Stimulated activated CD8-positive, alpha-beta memory T cell treated with anti-CD3 and anti-CD28 coated beads, Interleukin-7, amount 100 ng/mL, for 24 hours (primary cell): ENCODE measurements around the gene MPZL1.
"Not testable (repeated sequence)": the region's sequence is repeated elsewhere in the genome, so short reads cannot be mapped to it uniquely, and the experiment has no call there.

ENCODE experiments used
- DNase-seq: peaks from one replicate; pipeline ENCODE4 v3.0.0-alpha.2; 2020; ENCODE audit warnings: low read depth

The MPZL1 gene

DNA sequence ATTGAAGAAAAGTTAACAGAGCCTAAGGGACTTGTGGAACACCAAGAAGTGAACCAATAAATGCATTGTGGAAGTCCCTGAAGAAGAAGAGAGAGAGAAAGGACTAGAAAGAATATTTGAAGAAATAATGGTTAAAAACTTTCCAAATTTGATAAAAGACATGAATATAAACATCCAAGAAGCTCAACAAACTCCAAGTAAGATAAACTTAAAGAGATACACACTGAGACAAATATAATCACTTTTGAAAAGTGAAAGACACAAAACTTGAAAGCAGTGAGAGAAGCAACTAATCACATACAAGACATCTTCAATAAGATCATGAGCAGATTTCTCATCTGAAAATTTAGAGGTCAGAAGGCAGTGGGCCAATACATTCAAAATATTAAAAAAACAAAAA lies 91.2 kb downstream of the MPZL1 start:
- DNase-seq, result no peak

GRCh38 chr1:167815650-167816049 lies 93.9 kb downstream of the MPZL1 start:
- no peak for DNase-seq

- DNase-seq, result no peak
Measured at GRCh38 chr1:167819849-167820683, 98.3 kb downstream of the MPZL1 start.

DNA sequence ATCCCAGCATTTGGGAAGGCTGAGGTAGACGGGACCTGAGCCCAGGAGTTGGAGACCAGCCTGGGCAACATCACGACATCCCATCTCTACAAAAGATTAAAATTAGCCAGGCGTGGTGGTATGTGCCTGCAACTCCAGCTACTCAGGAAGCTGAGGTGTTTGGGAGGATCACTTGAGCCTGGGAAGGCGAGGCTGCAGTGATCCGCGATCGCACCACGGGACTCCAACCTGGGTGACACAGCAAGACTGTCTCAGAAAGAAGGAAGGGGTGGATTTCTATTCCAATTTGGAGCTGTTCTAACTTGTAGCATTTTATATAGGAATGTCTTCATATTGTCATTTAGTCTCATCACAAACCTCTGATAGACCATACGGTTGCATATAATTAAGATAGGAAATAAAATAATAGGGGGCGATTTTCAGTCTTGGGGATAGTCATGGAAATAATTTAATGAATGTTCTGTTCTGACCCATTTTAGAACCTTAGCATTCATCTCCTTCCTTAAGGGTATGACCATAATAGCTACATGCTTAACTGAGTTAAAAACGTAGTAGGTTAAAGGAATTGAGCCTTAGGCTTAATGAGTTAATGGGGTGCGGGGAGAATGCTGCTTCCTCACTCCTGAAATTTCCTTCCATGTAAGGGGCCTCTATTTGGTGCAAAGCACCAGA lies 99.0 kb downstream of the MPZL1 start:
- no peak for DNase-seq

DNA sequence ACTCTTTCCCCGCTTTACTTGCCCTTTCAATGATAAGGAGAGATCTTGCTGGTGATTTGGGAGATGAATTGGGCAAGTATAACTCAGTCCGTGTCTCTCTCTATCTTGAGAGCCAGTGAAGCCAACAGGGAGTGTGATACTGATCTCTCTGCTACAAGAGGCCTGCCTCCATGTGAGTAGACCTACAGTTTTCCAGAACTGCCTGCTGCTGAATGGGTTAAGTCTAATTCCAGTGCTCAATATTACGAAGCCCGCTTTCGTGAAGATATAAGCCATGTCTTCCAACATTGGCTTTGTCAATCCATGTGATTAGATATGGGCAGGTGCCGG lies 99.5 kb downstream of the MPZL1 start:
- DNase-seq, result no peak

- no peak for DNase-seq
Measured at GRCh38 chr1:167821969-167822685, 100.3 kb downstream of the MPZL1 start.

DNA sequence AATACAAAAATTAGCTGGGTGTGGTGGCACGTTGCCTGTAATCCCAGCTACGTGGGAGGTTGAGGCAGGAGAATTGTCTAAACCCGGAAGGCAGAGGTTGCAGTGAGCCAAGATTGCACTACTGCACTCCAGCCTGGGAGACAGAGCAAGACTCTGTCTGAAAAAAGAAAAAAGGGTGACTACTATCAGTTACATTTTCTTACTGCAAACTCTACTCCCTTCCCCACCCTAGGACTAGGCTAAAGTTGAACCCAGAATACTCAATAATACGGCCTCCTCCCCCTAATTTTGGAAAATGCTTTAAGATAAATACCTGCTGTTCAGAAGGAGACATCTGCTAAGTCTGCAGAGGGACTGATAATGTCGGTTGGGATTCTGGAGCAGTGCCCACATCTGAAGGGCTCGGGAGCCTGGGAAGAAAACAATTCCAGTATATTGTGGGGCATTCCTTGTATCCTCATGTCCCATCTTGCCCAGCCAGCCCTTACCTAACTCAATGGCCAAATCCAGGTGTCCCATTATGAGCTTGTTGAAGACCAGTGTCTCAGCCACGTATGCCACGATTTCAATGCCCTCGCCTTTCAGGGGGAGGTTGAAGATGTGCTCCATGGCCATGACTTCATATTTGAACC lies 102.5 kb downstream of the MPZL1 start:
- no peak for DNase-seq

GRCh38 chr1:167825419-167826079 lies 103.8 kb downstream of the MPZL1 start:
- no peak for DNase-seq

DNA sequence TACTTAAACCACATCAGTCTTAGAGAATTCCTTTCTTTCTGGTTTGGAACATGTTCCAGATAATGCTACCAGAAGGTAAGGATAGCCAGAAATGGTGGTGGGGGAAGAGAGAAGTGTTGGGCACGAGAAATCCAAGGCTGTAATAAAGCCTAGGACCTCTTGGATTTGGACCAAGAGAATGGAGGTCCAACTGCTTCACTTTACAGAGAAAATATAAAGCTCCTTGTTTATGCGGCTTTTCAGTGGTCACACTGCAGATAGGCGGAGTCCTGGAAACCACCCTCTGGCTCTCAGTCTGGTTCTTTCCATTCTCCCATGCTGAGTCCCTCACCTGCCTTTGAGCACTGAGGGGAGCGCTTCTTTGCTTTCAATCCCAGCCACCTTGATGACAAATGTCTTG lies 104.3 kb downstream of the MPZL1 start:
- DNase-seq, result no peak

DNA sequence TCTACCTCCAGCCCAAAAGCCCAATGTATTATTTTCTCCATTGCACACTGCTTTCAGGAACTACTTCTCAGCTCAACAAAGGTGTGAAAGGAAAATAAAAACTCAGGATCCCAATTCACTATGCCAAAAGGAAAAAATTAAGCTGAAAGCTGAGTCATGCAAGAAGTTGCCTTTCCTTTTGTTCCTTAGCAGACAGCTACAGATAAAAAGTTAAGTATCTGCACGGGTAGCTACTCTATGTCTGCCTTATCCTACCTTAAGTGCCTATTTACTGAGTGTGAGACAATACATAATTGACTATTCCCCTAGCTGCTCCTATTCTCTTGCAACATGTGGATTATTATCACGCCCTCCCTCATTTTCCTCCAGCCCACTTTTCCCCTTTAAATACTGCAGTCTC lies 108.1 kb downstream of the MPZL1 start:
- DNase-seq, result no peak

- not testable (repeated sequence) for DNase-seq
Measured at GRCh38 chr1:167830668-167831067, 108.9 kb downstream of the MPZL1 start.

- DNase-seq, result no peak
Measured at GRCh38 chr1:167832693-167833092, 110.9 kb downstream of the MPZL1 start.

DNA sequence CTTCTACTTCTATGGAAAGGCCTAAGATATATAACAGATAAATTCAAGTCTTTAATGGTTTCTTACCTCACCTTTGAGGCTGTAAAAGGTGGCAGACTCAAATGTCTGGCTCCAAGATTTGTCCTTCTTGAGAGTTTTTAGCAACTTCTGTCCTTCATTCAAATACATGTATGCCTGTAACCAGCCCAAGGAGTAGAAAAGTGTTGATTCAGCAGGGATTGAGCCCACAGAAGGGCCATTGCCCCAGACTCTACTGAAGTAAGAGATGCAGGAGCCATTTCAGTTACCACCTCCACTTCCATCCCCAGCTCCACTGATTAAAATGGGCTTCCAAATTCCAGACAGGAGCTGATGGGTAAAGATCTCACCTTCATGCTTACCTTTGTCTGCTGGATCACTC lies 112.1 kb downstream of the MPZL1 start:
- DNase-seq, result no peak

DNA sequence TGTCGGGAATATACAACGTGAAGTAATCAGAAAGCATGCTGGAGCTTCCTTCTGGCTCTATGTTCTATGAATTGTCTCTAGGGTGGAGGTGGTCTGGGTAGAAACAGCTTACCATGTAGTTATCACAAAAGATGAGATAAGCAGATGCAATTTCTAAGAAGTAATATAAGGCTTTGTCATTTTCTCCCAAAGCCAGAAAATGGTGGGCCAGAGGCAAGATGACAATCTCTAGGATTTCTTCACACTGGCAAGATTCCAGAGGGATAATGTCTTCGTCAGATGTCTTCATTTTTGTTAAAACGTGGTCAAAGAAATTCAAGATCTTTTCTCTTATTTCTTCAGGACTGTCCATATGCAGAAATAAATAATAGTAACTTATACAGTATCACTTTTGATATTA lies 114.4 kb downstream of the MPZL1 start:
- DNase-seq, result no peak

DNA sequence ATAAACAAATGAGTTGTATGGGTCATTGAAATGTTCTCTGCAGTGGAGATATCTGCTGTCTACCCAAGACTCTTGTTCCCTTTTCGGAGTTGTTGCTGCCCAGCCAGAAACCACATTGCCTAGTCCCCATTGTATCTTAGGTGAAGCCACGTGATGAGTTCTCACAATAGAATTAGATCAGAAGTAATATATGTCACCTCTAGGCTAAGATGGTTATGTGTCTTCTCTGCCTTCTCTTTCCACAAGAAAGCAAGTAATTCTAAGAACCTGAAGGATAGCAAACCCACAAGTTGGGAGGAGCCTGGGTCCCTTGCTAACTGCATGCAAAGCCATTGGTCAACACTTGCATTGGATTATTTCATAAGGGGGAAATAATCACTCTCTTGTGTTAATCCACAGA lies 115.5 kb downstream of the MPZL1 start:
- no peak for DNase-seq

GRCh38 chr1:167839009-167839408 lies 117.2 kb downstream of the MPZL1 start:
- DNase-seq, result no peak
